Smooth muscle cell of the brain vasculature (primary cell): ENCODE results near the gene NEURL1.

Source experiments
- DNase-seq: peaks from one replicate; pipeline ENCODE4 v3.0.0-alpha.2; 2012; ENCODE audit warnings: low read depth, low spot score

Gene NEURL1

DNA sequence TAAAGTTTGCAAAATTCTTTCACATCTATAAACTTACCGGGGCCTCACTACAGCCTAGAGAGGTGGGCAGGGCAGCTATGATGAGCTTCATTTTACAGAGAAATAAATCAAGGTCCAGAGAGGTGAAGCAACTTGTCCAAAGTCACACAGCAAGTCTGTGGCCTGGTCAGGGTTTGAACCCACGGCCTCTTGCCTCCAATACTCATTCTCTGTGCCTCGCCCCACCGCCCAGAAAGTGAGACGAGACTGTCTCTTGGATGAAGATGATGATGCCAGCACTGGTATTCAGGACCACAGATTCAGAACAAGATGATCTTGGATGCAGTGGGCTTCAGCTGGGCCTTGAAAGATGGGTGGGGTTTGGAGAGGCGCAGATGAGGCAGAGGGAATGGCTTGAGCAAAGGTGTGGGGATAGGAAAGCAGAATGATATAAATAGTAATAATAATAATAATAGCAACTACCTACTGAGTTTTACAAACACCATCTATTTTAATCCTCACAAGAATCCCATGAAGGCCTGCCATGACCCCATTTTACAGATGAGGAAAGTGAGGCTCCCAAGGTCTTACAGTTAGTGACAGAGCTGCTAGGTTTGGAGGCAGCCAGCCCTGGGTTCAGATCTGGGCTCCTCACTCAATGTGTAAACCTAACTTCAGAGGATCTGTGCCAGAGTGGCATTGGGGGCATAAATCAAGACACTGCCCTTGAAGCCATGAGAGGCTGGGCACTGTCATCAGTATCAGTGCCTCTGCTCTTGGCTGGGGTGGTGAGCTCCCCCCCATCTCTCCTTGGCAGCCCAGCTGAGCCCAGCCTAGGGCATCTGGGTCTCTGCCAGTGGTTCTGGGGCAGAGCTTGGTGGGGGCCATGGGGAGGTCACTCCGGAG, 70.0 kb downstream of the NEURL1 start:
- no peak for DNase-seq

DNA sequence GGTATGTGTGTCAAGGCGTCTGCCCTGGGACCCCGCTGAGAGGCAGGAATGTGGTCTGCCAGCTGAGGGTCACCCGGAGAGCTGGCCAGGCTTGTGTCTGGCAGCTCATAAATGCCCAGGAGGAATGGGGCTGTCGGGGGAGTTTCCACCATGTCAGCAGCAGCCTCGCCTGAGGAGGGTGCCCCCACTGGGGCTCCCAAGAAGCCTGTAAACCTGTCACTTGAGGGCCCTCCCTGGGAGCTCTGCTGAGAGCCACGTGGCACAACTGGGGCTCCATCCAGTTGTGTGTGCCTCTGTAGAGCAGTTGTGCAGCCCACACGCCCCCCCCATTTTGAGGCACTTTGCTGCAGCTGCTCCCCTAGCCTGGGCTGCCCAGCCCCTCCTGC, 70.6 kb downstream of the NEURL1 start:
- DNase-seq = no peak

DNA sequence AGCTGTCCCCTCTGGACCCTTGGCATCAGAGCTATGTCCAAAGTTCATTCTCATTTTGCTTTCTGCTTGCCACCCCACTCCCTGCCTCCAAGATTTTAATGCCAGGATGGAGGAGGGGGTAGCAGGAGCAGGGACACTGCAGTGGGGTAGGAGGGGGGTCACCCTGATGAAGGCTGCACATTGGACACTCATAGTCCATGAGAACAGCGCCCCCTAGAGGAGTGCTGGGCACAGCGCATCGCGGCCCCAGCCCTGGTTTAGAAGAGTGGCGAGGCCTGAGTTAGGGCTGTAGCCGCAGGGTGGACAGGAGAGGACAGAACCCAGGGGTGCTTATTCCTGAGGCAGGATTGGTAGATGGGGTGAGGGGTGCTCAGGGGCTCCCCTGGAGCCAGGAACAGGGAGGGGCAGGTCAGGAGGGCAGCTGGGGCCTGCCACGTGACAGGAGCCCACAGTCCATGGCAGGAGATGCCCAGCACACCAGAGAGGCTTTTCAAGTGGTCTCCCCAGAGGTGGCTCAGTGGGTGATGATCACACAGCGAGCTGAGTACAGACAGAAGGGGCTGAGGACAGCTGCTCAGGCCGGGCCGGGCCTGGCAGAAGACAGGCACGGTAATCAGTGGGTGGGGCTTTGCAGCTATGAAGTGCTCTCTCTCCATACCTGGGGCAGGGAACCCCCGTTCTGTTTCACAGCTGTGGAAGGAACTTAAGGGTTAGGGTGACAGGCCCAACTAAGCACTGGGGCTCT, 71.4 kb downstream of the NEURL1 start:
- no peak for DNase-seq

GRCh38 chr10:103566536-103566935, 73.0 kb downstream of the NEURL1 start:
- no peak for DNase-seq

- DNase-seq = no peak
Measured at GRCh38 chr10:103568505-103568904, 75.0 kb downstream of the NEURL1 start.

- no peak for DNase-seq
Measured at GRCh38 chr10:103569896-103570295, 76.4 kb downstream of the NEURL1 start.

DNA sequence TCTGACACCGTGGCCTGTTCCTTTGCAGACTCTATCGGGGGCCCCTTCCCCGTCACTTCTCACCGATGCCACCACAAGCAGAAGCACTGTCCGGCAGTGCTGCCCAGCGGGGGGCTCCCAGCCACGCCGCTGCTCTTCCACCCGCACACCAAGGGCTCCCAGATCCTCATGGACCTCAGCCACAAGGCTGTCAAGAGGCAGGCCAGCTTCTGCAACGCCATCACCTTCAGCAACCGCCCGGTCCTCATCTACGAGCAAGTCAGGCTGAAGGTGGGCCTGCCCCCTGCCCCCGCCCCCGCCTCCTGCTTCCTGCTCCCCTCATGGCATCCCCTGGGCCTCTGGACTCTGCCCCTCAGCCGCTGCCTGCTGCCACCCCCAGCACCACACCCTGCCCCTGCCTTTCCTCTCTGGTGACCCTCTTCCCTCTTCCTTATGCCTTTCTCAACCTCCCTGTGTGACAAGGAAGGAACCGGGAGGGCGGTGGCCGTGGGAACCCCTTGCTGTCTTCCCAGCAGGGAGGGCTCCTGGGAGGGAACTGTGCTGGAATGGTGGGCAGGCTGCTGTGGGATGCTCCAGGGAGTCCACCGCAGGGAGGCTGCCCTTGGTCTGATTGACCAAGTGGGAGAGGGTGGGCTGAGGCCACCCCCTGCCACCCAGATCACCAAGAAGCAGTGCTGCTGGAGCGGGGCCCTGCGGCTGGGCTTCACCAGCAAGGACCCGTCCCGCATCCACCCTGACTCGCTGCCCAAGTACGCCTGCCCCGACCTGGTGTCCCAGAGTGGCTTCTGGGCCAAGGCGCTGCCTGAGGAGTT, 77.5 kb downstream of the NEURL1 start:
- DNase-seq = no peak

- no peak for DNase-seq
Measured at GRCh38 chr10:103571656-103571975, 78.1 kb downstream of the NEURL1 start.

- no peak for DNase-seq
Measured at GRCh38 chr10:103572347-103573204, 79.1 kb downstream of the NEURL1 start.

GRCh38 chr10:103573205-103573487, 79.6 kb downstream of the NEURL1 start:
- DNase-seq = no peak

DNA sequence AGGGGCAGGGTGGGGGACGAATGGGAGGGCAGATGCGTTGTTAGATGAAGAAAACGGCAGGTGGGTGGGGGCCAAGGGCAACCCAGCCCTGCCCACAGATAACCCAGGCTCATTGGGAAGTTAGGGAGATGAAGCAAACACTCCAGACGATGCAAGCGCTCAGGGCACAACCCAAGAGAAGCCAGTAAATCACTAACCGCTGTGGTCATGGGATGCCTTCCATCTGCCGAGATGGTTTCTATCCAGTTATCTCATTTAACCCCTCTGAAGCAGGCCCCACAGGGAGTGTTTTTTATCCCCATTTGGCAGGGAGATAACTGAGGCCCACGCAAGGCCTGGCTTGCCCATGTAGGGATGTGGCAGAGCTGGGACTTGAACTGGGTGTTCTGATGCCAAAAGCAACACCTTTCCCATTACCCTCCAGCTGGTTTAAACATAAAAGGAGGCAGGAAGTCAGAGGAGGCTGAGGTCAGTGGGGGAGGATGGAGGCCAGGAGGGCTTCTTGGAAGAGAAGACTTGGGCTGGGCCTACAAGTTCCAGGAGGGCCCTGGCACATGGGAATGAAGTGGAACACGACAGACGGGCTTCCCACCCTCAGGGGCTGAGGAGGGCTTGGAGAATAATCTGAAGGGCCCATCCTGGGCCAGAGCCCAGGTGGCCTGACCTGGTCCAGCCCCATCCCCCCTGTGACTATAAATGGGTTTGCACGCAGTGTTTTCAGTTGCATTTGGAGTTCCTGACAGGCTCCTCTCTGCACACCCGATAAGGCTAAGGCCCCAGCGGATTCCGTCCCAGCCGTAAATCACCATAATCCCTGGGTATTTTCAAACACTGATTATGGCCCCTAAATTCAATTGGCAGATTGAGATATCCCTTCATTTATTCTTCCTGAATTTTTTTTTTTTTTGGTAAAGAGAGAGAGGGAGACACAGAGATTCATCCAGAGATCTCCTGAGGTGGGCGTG, 80.9 kb downstream of the NEURL1 start:
- no peak for DNase-seq

- no peak for DNase-seq
Measured at GRCh38 chr10:103575416-103576075, 82.0 kb downstream of the NEURL1 start.

GRCh38 chr10:103576076-103576471, 82.6 kb downstream of the NEURL1 start:
- no peak for DNase-seq

DNA sequence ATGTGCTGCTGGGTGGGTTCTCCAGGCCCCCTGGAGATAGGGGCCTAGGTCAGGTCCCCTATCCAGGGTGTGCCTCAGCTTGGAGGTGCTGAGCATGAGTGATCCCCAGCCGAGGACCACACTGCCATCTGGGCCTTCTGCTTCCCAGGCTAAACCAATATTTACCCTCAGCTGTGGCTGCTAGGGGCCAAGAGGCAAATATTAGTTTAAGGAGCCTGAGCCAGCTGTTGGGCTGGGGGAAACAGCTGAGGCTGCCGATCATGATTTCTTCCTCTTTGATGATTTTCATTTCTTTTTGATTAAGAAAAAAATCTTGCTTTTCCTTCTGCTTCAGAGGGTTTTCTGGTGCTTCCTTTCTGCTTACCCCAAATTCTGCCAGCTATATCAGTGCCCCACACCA, 83.4 kb downstream of the NEURL1 start:
- DNase-seq = no peak

DNA sequence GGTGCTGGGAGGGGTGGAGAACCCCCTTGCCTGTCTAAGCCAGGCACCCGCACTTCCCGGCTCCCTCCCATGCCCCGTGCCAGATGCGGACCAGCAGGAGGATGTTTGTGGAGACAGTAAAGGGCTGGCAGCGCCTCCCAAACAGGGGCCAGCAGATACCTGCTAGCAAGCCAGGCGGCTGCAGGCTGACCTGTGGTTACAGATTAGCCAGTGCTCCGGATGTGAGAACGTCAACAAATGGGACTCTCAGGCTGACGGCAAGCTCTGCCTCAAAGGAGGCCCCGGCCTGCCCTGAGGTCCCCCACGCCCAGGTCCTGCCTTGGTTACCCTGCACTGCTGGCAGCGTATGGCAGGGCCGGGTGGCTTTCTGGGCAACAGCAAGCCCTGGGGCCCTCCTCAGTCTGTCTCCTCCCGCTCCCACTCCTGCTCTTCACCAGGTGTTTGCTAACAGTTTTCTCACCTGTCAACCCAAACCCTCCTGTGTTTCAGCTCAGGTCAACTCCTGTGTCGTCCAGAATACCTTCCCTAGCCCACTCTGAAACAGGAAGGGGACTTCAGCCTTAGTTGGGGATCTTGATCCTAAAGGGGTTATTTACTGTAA, 85.4 kb downstream of the NEURL1 start:
- DNase-seq = no peak

DNA sequence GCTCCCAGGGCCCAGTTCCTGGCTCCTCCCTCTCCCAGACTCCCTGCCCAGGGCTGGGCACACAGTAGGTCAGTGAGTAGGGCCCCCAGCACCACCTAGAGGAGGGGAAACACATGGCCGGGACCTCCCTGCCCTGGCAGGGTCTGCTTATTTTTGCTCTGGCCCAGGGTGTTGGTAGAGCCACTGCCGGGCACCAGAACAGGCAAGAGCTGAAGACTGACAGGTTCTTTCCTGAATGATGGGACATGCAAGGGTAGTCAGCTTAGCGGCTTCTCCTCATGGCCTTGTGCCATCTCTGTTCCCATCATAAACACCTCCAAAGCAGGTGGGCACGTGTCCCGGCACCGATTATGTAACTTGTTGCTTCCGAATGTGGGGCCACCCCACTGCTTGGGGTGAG, 86.5 kb downstream of the NEURL1 start:
- DNase-seq = no peak

DNA sequence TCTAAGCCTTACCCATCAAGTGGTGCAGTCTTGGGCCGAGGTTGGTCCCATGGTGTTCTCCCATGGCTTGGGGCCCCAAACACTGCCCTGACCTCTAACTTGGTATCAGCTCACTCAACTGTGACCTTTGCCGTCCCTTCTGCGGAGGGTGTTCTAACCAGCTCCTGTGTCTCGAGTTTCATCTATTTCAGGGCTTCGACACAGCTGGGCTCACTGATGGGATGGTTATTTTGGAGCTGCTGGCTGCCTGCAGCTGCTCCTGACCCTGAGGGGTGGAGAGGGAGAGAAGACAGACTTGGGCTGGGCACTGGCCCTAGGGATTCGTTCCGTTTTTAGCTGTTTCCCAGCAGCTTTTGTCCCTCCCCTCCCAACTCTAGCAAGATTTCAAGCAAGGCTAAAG, 86.9 kb downstream of the NEURL1 start:
- no peak for DNase-seq

DNA sequence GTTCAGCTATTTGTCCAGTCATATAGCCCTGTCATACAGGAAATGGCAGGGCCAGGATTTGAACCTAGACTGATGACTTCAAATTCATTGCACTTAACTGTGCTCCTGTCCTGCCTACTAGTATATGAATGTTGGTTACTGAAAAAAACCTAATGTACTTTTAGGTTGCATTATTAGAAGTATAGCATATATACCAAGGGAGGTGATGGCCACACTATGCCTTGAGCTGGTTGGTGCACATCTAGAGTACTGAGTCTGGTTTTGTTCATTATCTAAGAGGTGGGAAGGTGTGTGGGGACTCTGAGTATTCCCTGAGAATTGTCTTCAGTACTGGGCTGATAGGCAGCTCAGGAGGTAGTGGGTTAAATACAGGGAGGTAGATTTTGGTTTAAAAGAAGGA, 88.0 kb downstream of the NEURL1 start:
- no peak for DNase-seq

GRCh38 chr10:103582331-103583123, 89.0 kb downstream of the NEURL1 start:
- DNase-seq = no peak
